WI38 (cell line): ENCODE results near the gene HSPA9.
"Not testable (repeated sequence)": the region's sequence is repeated elsewhere in the genome, so short reads cannot be mapped to it uniquely, and the experiment has no call there.

ENCODE experiments used
- H3K4me3 ChIP-seq: 2 replicates; pipeline ENCODE4 v1.5.1; 2011; ENCODE audit warnings: low read depth, mild to moderate bottlenecking, control low read depth, low read length
- TF ChIP-seq, protein P1 (sequence below): IDR thresholded peaks from 2 replicates; pipeline ENCODE4 v1.5.1; 2012; ENCODE audit warnings: low read depth, mild to moderate bottlenecking, control low read depth, low read length

HSPA9 gene

DNA sequence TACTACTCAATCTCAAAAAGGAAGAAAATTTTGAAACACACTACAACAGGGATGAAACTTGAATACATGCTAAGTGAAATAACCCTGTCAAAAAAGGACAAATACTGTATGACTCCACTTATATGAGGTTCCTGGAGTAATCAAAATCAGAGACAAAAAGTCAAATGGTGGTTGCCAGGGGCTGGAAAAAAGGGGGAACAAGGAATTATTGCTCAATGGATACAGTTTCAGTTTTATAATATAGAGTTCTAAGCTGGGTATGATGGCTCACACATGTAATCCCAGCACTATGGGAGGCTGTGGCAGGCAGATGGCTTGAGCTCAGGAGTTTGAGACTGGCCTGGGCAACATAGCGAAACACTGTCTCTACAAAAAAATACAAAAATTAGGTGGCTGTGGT lies 61.2 kb downstream of the HSPA9 start:
- H3K4me3 ChIP-seq, result no peak overlapping the region
- TF ChIP-seq, protein P1, sequence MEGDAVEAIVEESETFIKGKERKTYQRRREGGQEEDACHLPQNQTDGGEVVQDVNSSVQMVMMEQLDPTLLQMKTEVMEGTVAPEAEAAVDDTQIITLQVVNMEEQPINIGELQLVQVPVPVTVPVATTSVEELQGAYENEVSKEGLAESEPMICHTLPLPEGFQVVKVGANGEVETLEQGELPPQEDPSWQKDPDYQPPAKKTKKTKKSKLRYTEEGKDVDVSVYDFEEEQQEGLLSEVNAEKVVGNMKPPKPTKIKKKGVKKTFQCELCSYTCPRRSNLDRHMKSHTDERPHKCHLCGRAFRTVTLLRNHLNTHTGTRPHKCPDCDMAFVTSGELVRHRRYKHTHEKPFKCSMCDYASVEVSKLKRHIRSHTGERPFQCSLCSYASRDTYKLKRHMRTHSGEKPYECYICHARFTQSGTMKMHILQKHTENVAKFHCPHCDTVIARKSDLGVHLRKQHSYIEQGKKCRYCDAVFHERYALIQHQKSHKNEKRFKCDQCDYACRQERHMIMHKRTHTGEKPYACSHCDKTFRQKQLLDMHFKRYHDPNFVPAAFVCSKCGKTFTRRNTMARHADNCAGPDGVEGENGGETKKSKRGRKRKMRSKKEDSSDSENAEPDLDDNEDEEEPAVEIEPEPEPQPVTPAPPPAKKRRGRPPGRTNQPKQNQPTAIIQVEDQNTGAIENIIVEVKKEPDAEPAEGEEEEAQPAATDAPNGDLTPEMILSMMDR, result no peak

GRCh38 chr5:138508958-138509357 lies 66.2 kb downstream of the HSPA9 start:
- H3K4me3 ChIP-seq, result no peak overlapping the region
- TF ChIP-seq, protein P1, result no peak

GRCh38 chr5:138507485-138507884 lies 67.7 kb downstream of the HSPA9 start:
- not testable (repeated sequence) for H3K4me3 ChIP-seq

- TF ChIP-seq, protein P1, result no peak
- H3K4me3 ChIP-seq, result no peak overlapping the region
These were observed 68.6 kb downstream of the HSPA9 start for GRCh38 chr5:138506370-138507306.

DNA sequence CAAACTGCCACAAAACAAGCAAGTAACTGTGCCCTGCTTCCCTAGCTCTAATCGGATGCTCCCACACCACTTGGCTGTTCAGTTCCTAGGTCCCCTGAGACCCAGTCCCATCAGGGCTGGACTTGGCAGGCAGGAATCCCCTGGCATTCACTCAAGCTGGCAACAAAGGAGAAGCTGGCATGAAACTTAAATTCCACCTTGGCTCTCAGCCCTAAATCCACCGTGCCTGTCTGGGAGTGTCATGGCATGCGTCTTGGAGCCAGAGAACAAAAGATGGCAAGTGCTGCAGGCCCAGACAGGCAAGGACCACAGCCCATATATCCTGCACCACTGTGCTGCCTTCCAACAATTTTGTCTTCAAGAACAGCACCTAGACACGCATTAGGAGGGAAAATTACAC lies 70.4 kb downstream of the HSPA9 start:
- no peak overlapping the region for H3K4me3 ChIP-seq
- TF ChIP-seq, protein P1, result no peak
